Measurements from ENCODE around the gene ZNF10.

ZNF10 gene

DNA sequence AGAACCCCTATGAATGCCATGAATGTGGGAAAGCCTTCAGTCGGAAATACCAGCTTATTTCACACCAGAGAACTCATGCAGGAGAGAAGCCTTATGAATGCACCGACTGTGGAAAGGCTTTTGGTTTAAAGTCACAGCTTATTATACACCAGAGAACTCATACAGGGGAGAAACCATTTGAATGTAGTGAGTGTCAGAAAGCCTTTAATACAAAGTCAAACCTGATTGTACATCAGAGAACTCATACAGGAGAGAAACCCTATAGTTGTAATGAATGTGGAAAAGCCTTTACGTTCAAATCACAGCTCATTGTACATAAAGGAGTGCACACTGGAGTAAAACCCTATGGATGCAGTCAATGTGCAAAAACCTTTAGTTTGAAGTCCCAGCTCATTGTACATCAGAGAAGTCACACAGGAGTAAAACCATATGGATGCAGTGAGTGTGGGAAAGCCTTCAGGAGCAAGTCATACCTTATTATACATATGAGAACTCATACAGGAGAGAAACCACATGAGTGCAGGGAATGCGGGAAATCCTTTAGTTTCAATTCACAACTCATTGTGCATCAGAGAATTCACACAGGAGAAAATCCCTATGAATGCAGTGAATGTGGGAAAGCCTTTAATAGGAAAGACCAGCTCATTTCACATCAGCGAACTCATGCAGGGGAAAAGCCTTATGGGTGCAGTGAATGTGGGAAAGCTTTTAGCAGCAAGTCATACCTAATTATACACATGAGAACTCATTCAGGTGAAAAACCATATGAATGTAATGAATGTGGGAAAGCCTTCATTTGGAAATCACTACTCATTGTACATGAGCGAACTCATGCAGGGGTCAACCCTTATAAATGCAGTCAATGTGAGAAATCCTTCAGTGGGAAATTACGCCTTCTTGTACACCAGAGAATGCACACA lies 73.2 kb downstream of the ZNF10 start:
- Histone ChIP-seq H3K9me3 (ENCODE audit: severe bottlenecking) (peaks cover 76% of the 10 kb centered on the region), H3K4me1 (ENCODE audit: insufficient read depth, poor library complexity, severe bottlenecking) (no peaks in the 10 kb centered on the region), H3K27me3 (ENCODE audit: insufficient read depth, poor library complexity, severe bottlenecking) (no peaks in the 10 kb centered on the region), H3K27ac (ENCODE audit: poor library complexity, severe bottlenecking) (no peak overlapping the region), H3K4me3 (ENCODE audit: severe bottlenecking) (no peak overlapping the region), H3K36me3 (ENCODE audit: low read depth) (peaks cover 37% of the 10 kb centered on the region)
- TF ChIP-seq, protein P1, sequence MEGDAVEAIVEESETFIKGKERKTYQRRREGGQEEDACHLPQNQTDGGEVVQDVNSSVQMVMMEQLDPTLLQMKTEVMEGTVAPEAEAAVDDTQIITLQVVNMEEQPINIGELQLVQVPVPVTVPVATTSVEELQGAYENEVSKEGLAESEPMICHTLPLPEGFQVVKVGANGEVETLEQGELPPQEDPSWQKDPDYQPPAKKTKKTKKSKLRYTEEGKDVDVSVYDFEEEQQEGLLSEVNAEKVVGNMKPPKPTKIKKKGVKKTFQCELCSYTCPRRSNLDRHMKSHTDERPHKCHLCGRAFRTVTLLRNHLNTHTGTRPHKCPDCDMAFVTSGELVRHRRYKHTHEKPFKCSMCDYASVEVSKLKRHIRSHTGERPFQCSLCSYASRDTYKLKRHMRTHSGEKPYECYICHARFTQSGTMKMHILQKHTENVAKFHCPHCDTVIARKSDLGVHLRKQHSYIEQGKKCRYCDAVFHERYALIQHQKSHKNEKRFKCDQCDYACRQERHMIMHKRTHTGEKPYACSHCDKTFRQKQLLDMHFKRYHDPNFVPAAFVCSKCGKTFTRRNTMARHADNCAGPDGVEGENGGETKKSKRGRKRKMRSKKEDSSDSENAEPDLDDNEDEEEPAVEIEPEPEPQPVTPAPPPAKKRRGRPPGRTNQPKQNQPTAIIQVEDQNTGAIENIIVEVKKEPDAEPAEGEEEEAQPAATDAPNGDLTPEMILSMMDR (IDR thresholded peaks at IDR 0.05; ENCODE audit: poor library complexity, severe bottlenecking) = no peak
- DNase-seq (ENCODE audit: low spot score) (no peak), ATAC-seq (ENCODE audit: low read depth) (no peak)

DNA sequence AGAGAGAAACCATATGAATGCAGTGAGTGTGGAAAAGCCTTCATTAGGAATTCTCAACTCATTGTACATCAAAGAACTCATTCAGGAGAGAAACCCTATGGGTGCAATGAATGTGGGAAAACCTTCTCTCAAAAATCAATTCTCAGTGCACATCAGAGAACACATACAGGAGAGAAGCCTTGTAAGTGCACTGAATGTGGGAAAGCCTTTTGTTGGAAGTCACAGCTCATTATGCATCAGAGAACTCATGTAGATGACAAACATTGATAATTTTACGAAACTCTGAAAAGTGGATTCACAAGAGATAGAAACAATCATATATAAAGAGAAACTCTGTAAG lies 73.8 kb downstream of the ZNF10 start:
- peaks cover 37% of the 10 kb centered on the region for H3K36me3 ChIP-seq (ENCODE audit: low read depth)
- TF ChIP-seq, protein P1 (IDR thresholded peaks at IDR 0.05; ENCODE audit: poor library complexity, severe bottlenecking) = no peak
- no peak for DNase-seq (ENCODE audit: low spot score)
- H3K9me3 ChIP-seq (ENCODE audit: severe bottlenecking) = peaks cover 82% of the 10 kb centered on the region
- no peak overlapping the region for H3K27ac ChIP-seq (ENCODE audit: poor library complexity, severe bottlenecking)
- no peaks in the 10 kb centered on the region for H3K27me3 ChIP-seq (ENCODE audit: insufficient read depth, poor library complexity, severe bottlenecking)
- no peak overlapping the region for H3K4me3 ChIP-seq (ENCODE audit: severe bottlenecking)
- no peak for ATAC-seq (ENCODE audit: low read depth)
- no peaks in the 10 kb centered on the region for H3K4me1 ChIP-seq (ENCODE audit: insufficient read depth, poor library complexity, severe bottlenecking)

DNA sequence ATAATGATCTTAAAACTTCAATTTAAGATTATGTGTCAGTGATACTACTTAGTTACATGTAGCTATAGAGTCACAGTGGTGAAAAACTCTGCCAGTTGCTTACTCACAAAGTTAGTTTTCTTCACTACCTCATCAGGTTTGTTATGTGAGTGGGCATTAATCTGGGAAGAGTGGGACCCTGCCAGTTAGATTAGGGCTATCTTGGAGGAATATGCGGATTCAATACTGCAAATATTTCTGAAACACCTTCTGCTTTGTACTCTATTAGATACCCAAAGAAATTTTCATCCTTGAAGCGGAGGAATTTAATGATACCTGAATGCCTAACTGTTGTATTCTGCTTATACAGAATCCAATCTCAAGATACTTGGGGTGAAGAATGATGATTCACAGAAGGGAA lies 76.0 kb downstream of the ZNF10 start:
- Histone ChIP-seq H3K27me3 (ENCODE audit: insufficient read depth, poor library complexity, severe bottlenecking) (no peaks in the 10 kb centered on the region), H3K4me3 (ENCODE audit: severe bottlenecking) (no peak overlapping the region), H3K36me3 (ENCODE audit: low read depth) (peaks cover 34% of the 10 kb centered on the region), H3K4me1 (ENCODE audit: insufficient read depth, poor library complexity, severe bottlenecking) (no peaks in the 10 kb centered on the region), H3K9me3 (ENCODE audit: severe bottlenecking) (peaks cover 81% of the 10 kb centered on the region), H3K27ac (ENCODE audit: poor library complexity, severe bottlenecking) (no peak overlapping the region)
- ATAC-seq (ENCODE audit: low read depth) (no peak), DNase-seq (ENCODE audit: low spot score) (no peak)
- TF ChIP-seq, protein P1 (IDR thresholded peaks at IDR 0.05; ENCODE audit: poor library complexity, severe bottlenecking) = no peak

Data from RWPE2 (cell line).